GM12874 (cell line): Measurements from ENCODE around the gene MCF2L.

Experiments used
- CTCF ChIP-seq: IDR thresholded peaks from 2 replicates; pipeline ENCODE4 v1.5.1; 2011; ENCODE audit warnings: low read depth, mild to moderate bottlenecking, control low read depth, low read length, moderate library complexity; ENCODE audit not compliant: insufficient read depth

Gene MCF2L

GRCh38 chr13:113046128-113046882, 77.3 kb downstream of the MCF2L start:
- no peak for TF ChIP-seq CTCF

GRCh38 chr13:113046883-113047244, 77.8 kb downstream of the MCF2L start:
- TF ChIP-seq CTCF = no peak

GRCh38 chr13:113047587-113047986, 78.6 kb downstream of the MCF2L start:
- TF ChIP-seq CTCF = no peak

GRCh38 chr13:113048766-113049165, 79.8 kb downstream of the MCF2L start:
- TF ChIP-seq CTCF = no peak

GRCh38 chr13:113049521-113049941, 80.5 kb downstream of the MCF2L start:
- TF ChIP-seq CTCF = no peak

- TF ChIP-seq CTCF = no peak
Measured at GRCh38 chr13:113049981-113050380, 81.0 kb downstream of the MCF2L start.

GRCh38 chr13:113050734-113051431, 81.9 kb downstream of the MCF2L start:
- TF ChIP-seq CTCF = no peak
